GM18508 (cell line): ENCODE data around the gene TMEFF2.

ENCODE experiments used
- ATAC-seq: cut with Tn5 transposase; IDR thresholded peaks from one replicate; pipeline ENCODE4 v1.9.1; 2021; ENCODE audit warnings: moderate number of reproducible peaks; ENCODE audit not compliant: insufficient read depth, unreplicated experiment

TMEFF2 gene

GRCh38 chr2:191917430-191917881 is 277.3 kb downstream of the TMEFF2 start:
- ATAC-seq: no peak

DNA sequence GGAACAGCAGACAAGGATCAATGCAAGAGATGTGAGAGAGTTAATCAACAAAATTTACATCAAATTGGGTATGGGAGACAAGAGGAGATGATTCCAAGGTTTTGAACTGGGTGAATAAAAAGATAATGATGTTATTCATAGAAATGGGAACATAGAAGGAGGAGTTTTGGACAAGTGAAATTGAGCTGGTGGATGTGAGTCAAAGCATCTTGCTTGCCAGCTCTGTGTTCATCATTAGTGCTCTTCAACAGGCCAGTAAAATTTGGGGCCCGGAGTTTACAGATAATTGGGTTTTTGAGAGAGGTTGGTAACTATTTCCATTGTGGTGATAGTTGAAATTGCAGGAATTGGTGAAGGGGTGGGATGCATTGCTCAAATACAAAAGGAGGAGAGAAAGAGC is 277.9 kb downstream of the TMEFF2 start:
- no peak for ATAC-seq

DNA sequence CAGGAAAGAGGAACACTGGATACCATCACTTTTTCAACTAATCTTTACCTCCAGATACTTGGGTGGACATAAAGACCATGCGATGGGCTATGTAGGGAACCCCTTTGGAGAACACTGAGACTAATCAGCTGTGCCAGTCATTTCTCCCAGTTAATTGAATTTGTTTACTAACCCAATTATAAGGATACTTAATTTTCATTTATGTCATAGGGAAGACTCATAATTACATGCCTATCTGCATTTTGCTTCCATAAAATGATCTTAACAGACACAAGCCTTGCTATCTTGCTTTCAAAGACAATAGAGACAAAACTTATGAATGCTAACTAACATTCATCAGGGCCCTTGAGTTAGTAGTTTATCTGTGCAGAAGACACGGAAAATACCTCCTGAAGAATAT is 279.0 kb downstream of the TMEFF2 start:
- no peak for ATAC-seq

DNA sequence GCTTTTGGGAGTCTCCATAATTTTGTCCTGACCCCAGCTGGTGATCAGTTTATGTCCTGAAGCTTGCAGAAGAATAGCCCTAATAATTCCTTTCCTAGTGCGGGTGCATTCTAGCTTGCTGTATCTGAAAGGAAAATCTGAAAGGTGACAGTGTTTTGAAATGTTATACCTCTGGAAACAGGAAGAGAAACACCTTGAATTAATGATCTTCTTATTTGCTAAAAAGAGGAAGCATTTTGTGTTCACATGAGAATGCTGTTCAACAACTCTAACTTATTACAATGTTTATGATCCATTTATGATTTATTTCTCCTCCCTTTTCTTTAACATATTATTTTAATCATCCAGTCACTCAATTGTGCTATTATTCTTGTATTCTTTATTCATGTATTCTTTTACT is 280.9 kb downstream of the TMEFF2 start:
- no peak for ATAC-seq

GRCh38 chr2:191912764-191913163 is 282.0 kb downstream of the TMEFF2 start:
- ATAC-seq: no peak

- ATAC-seq: no peak
Observed at GRCh38 chr2:191910518-191910917, 284.2 kb downstream of the TMEFF2 start.

GRCh38 chr2:191908874-191909273 is 285.9 kb downstream of the TMEFF2 start:
- no peak for ATAC-seq

- no peak for ATAC-seq
Observed at GRCh38 chr2:191907545-191907944, 287.2 kb downstream of the TMEFF2 start.

DNA sequence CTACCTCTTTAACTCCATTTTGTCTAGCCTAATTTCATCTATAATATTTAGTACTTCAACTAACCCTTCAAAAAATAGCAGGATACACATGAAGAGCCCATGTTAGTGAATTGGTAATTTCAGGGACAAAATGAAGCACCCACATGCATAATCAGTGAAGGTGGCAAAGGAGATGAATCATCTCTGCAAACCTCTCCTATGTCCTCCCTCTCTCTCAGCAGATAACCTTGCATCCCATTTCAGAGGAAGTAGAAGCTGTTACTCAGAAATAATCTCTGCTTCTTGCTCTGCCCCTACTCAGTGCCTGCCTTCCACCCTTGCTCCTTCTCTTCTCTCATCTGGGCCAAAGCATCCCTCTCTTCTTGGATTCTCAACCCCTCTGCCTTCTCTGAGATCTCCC is 287.6 kb downstream of the TMEFF2 start:
- no peak for ATAC-seq

GRCh38 chr2:191905336-191905735 is 289.4 kb downstream of the TMEFF2 start:
- ATAC-seq: no peak

GRCh38 chr2:191901031-191901430 is 293.7 kb downstream of the TMEFF2 start:
- no peak for ATAC-seq

DNA sequence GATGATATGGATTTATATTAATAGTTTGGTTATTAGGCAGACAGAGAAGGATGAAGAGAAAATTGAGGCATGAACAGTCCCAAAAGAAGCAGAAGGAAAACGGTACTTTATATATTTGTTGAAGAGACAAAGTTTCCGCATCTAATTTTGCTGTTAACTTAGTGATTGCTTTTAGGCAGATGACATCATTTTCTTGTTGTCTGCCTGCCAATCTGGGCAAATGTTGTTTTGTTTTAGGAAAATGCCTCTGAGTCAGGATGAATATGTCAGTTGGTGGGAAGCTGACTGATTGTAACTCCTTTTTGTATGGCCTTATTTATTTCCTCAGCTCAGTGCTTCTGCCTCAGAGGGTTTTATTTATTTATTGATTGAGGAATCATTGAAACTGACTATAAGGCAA is 295.3 kb downstream of the TMEFF2 start:
- no peak for ATAC-seq
